ENCODE results near the gene NEDD4L. TPM values are rescaled to one million over a fixed set of nuclear protein-coding genes. Genes with fewer than 3 reads are reported as not detected.
"Not testable (repeated sequence)": the region's sequence is repeated elsewhere in the genome, so short reads cannot be mapped to it uniquely, and the experiment has no call there.

Gene NEDD4L
- total RNA-seq, 8 experiments from 2014 or later = 51.2 to 394 (median 65.0) TPM

DNA sequence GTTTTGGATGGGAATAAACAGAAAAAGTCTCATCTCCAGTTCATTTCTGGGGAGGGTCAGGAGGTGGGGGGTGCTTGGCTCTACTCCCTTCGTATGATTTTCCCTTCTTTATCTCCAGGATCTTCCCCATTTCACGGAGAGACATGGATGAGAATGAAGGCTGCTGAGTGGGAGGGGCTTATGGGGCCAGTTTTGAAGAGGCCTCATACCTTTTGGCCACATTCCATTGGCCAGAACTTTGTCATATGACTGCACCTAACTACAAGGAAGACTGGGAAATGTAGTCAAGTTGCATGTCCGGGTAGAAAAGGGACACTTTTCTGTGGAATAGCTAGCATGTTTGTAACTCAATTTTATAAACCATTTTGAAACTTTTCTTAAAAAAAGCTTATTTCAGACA is 117.6 kb downstream of the NEDD4L start:
- in situ Hi-C loops (cut with MboI; ENCODE audit: low pct_unique_long_range_greater_than_20kb in 2 of 9, low sequenced_read_pairs in 9 of 9, unreplicated experiment in 9 of 9) = no loop called here
- ATAC-seq (replicated peaks in 6 of 8) = peak in 1 of 8 experiments; percentile 56
- no peaks in the 10 kb centered on the region for H3K4me1 ChIP-seq (replicated peaks in 1 of 2)
- no peak overlapping the region for H3K4me3 ChIP-seq
- no peak overlapping the region for H3K27ac ChIP-seq
- WGBS, 10 experiments = 30 to 100% (median 57%) methylated on average over 1 to 3 of the region's 3 CpGs; no CpG with 5 or more reads in 3 of the 10 experiments

DNA sequence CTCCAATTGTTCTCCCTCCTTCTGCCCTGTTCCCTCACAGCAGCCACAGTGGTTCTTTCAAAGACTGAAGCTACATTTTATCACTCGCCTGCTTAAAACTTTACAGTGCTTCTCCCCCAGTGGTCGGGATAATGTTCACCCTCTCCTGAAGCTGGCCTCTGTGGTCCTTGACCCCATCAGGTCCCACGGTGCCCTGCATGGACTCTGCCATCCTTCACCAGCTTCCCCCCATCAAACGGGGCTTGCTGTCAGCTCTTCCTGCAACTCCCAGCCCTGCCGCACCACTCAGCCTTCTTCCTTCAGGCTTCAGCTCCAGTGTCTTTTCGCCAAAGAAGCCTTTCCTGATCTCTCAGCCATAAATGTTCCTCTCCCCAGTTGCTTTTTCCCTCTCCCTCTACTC is 118.1 kb downstream of the NEDD4L start:
- Histone ChIP-seq H3K4me3 (no peak overlapping the region), H3K4me1 (replicated peaks in 1 of 2) (no peaks in the 10 kb centered on the region), H3K27ac (no peak overlapping the region)
- 75 to 100% (median 95%) methylated on average over 1 to 6 of the region's 6 CpGs; no CpG with 5 or more reads in 1 of the 10 experiments for WGBS, 10 experiments
- in situ Hi-C loops (cut with MboI; ENCODE audit: low pct_unique_long_range_greater_than_20kb in 2 of 9, low sequenced_read_pairs in 9 of 9, unreplicated experiment in 9 of 9) = no loop called here
- no peak for ATAC-seq (replicated peaks in 6 of 8)

- 60 to 100% (median 91%) methylated on average over 1 to 5 of the region's 6 CpGs; no CpG with 5 or more reads in 2 of the 10 experiments for WGBS, 10 experiments
- ATAC-seq (replicated peaks in 6 of 8) = no peak
- H3K4me3 ChIP-seq = no peak overlapping the region
- H3K4me1 ChIP-seq (replicated peaks in 1 of 2) = no peaks in the 10 kb centered on the region
- in situ Hi-C loops (cut with MboI; ENCODE audit: low pct_unique_long_range_greater_than_20kb in 2 of 9, low sequenced_read_pairs in 9 of 9, unreplicated experiment in 9 of 9) = no loop called here
- no peak overlapping the region for H3K27ac ChIP-seq
These were observed 119.1 kb downstream of the NEDD4L start for GRCh38 chr18:58163004-58163590.

- H3K4me3 ChIP-seq = no peak overlapping the region
- no peak overlapping the region for H3K27ac ChIP-seq
- 30 to 100% (median 93%) methylated on average over 1 to 4 of the region's 4 CpGs; no CpG with 5 or more reads in 3 of the 10 experiments for WGBS, 10 experiments
- in situ Hi-C loops (cut with MboI; ENCODE audit: low pct_unique_long_range_greater_than_20kb in 2 of 9, low sequenced_read_pairs in 9 of 9, unreplicated experiment in 9 of 9) = no loop called here
- ATAC-seq (replicated peaks in 6 of 8) = no peak
- H3K4me1 ChIP-seq (replicated peaks in 1 of 2) = no peaks in the 10 kb centered on the region
These were observed 122.3 kb downstream of the NEDD4L start for GRCh38 chr18:58166278-58166844.

DNA sequence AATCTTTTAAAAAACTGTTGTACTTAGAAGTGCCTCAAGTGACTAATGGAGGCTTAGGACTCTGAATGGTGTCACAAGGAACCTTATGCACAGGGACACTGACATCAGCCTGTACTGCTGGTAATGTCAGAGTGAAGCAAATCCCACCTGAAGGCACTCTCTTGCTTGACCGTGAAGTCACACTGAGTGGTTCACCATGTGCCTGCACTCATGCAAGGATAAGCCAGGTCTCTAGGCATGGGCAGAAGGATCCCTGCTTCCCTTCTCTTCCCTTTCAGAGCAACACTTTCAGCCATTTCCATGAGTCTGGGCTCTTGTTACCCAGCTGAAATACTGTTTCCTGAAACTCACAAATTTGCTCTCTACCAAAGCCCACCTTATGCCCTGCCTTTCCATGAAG is 123.0 kb downstream of the NEDD4L start:
- no peak overlapping the region for H3K4me3 ChIP-seq
- in situ Hi-C loops (cut with MboI; ENCODE audit: low pct_unique_long_range_greater_than_20kb in 2 of 9, low sequenced_read_pairs in 9 of 9, unreplicated experiment in 9 of 9) = no loop called here
- H3K27ac ChIP-seq = no peak overlapping the region
- no peak for ATAC-seq (replicated peaks in 6 of 8)
- no peaks in the 10 kb centered on the region for H3K4me1 ChIP-seq (replicated peaks in 1 of 2)
- WGBS, 10 experiments = 67 to 100% (median 80%) methylated on average over 1 of the region's 1 CpG; no CpG with 5 or more reads in 6 of the 10 experiments

- ATAC-seq (replicated peaks in 6 of 8) = no peak
These were observed 124.2 kb downstream of the NEDD4L start for GRCh38 chr18:58168221-58168620.

GRCh38 chr18:58168993-58169392 is 125.0 kb downstream of the NEDD4L start:
- no peak for ATAC-seq (replicated peaks in 6 of 8)
- in situ Hi-C loops (cut with MboI; ENCODE audit: low pct_unique_long_range_greater_than_20kb in 2 of 9, low sequenced_read_pairs in 9 of 9, unreplicated experiment in 9 of 9) = no loop called here
- H3K4me1 ChIP-seq (replicated peaks in 1 of 2) = no peaks in the 10 kb centered on the region
- 36 to 97% (median 79%) methylated on average over 2 to 9 of the region's 10 CpGs; no CpG with 5 or more reads in 4 of the 10 experiments for WGBS, 10 experiments
- no peak overlapping the region for H3K27ac ChIP-seq
- H3K4me3 ChIP-seq = no peak overlapping the region

More at GRCh38 chr18:58168221-58168620, 124.2 kb downstream of the NEDD4L start:
- in situ Hi-C loops (cut with MboI; ENCODE audit: low pct_unique_long_range_greater_than_20kb in 2 of 9, low sequenced_read_pairs in 9 of 9, unreplicated experiment in 9 of 9) = no loop called here
- H3K4me3 ChIP-seq = no peak overlapping the region
- H3K4me1 ChIP-seq (replicated peaks in 1 of 2) = no peaks in the 10 kb centered on the region
- 80 to 100% (median 95%) methylated on average over 1 to 5 of the region's 5 CpGs; no CpG with 5 or more reads in 7 of the 10 experiments for WGBS, 10 experiments
- H3K27ac ChIP-seq = no peak overlapping the region

DNA sequence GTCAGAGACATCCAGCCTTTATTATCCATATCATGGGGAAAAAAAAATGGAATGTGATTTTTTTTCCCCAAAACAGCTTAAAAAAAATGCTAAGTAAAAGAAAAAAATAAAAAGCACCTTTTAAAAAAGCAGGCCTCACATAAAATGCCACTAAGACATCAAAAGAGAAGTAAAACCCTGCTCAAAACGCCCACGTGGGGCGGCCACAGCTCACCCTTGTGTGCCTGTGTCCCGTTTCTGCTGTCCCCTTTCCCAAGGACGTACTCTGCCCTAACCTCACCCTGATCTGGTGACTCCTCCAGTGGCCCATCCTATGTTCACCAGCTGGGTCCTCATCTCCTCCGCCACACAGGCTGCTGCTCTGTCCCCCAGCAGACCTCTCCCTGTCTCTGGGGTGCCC is 125.4 kb downstream of the NEDD4L start:
- Histone ChIP-seq H3K27ac (no peak overlapping the region), H3K4me1 (replicated peaks in 1 of 2) (no peaks in the 10 kb centered on the region), H3K4me3 (no peak overlapping the region)
- in situ Hi-C loops (cut with MboI; ENCODE audit: low pct_unique_long_range_greater_than_20kb in 2 of 9, low sequenced_read_pairs in 9 of 9, unreplicated experiment in 9 of 9) = no loop called here
- ATAC-seq (replicated peaks in 6 of 8) = no peak
- 40 to 100% (median 88%) methylated on average over 1 to 4 of the region's 6 CpGs; no CpG with 5 or more reads in 2 of the 10 experiments for WGBS, 10 experiments

DNA sequence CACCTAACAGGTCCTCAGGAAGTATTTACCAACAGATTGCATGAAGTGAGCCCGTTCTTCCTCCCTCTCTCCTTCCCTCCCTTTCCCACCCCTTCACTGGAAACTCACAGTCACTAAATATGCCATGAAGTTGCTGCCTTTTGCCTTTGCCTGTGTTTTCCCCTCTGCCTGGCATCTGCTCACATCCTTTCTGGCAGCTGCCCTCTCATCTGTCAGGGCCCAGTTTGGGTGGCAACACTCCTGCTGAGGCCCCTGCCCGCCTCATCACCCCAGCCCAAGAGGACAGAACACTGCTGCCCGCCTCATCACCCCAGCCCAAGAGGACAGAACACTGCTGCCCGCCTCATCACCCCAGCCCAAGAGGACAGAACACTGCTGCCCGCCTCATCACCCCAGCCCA is 126.0 kb downstream of the NEDD4L start:
- H3K27ac ChIP-seq; ATAC-seq (replicated peaks in 6 of 8); in situ Hi-C loops (cut with MboI; ENCODE audit: low pct_unique_long_range_greater_than_20kb in 2 of 9, low sequenced_read_pairs in 9 of 9, unreplicated experiment in 9 of 9); H3K4me3 ChIP-seq; H3K4me1 ChIP-seq (replicated peaks in 1 of 2): not testable (repeated sequence)
- WGBS, 10 experiments = 33 to 83% methylated on average over 1 of the region's 5 CpGs; no CpG with 5 or more reads in 8 of the 10 experiments

DNA sequence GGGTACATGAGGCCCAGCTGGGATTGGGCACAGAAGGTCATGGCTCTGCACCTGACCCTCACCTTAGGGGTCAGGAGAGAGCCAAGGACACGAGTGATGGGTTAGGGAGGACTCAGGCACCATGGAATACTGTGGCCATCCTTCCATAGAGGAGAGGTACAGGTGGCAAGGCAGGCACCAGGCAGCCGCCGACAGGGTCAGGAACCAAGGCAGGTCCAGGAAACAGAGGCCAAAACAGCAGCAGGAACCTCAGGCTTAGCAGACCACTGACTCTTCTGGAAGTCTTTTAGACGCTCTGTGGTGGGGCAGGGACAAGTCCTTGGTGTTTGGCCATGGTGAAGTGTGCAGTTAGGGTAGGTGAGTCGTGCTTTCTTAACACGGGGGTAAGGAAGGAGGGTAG is 128.0 kb downstream of the NEDD4L start:
- peaks cover 0 to 1% of the 10 kb centered on the region in 2 donors for H3K4me1 ChIP-seq (replicated peaks in 1 of 2)
- ATAC-seq (replicated peaks in 6 of 8) = no peak
- in situ Hi-C loops (cut with MboI; ENCODE audit: low pct_unique_long_range_greater_than_20kb in 2 of 9, low sequenced_read_pairs in 9 of 9, unreplicated experiment in 9 of 9) = no loop called here
- no peak overlapping the region for H3K27ac ChIP-seq
- WGBS, 10 experiments = 70 to 93% (median 87%) methylated on average over 1 to 6 of the region's 6 CpGs; no CpG with 5 or more reads in 4 of the 10 experiments
- H3K4me3 ChIP-seq = no peak overlapping the region

- in situ Hi-C loops (cut with MboI; ENCODE audit: low pct_unique_long_range_greater_than_20kb in 2 of 9, low sequenced_read_pairs in 9 of 9, unreplicated experiment in 9 of 9) = no loop called here
- 77 to 100% (median 92%) methylated on average over 2 to 8 of the region's 12 CpGs; no CpG with 5 or more reads in 1 of the 10 experiments for whole genome bisulfite sequencing, 10 experiments
- Histone ChIP-seq H3K4me1 (replicated peaks in 1 of 2) (peaks cover 4 to 11% of the 10 kb centered on the region in 2 donors), H3K4me3 (no peak overlapping the region), H3K27ac (no peak overlapping the region)
- ATAC-seq (replicated peaks in 6 of 8) = no peak
These were observed 130.3 kb downstream of the NEDD4L start for GRCh38 chr18:58174285-58174684.

DNA sequence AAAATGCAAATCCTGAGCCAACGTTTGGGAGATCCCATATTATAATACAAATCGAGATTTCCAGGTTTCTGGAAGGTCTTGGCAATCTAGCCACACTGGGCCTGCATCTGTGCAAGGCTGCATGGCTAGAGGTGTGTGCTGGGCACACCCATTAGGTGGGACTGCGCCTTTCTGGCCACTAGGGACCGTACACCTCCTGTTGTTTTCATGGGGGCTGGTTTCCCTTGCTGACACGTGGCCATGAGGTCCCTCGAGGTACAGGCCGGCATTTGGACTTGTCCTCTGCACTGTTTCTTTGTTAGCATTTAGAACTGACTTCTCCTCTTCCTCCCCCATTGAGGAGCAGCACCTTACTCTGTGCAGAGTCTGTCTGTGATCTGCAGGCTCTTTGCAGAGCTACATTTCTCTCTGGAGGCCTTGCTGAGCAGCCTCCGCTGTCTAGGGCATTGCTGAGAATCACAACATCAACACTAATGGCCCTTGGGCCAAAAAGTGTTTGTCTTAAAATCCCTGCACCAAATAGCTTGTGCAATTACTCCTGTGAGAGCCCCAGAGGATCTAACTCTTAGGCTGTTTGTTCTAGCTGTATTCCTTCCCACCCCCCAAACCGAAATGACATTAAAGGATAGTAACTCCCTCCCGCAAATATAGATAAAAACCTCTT is 131.2 kb downstream of the NEDD4L start:
- ATAC-seq (replicated peaks in 6 of 8) = peak in 1 of 8 experiments; percentile 16
- Histone ChIP-seq H3K27ac (no peak overlapping the region), H3K4me3 (no peak overlapping the region), H3K4me1 (replicated peaks in 1 of 2) (peaks cover 4 to 11% of the 10 kb centered on the region in 2 donors)
- in situ Hi-C loops (cut with MboI; ENCODE audit: low pct_unique_long_range_greater_than_20kb in 2 of 9, low sequenced_read_pairs in 9 of 9, unreplicated experiment in 9 of 9) = no loop called here
- 45 to 100% (median 76%) methylated on average over 2 to 10 of the region's 10 CpGs; no CpG with 5 or more reads in 1 of the 10 experiments for WGBS, 10 experiments

DNA sequence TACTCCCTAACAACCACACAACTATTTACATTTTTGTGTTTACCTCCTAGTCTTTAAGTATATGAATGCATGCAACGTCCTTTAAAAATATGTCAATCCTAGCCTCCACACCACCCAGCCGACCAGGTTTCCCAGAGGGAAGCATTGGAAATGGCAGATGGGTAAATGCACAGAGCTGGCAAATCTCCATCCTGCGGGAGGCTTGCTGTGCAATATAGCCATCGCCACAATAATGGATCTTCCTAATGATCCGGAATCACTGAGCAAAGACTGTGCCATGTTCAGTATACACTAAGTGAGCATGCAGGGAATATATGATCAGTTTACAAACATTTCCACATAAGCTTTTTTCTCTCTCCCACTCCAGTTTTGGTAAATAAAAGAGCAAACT is 131.8 kb downstream of the NEDD4L start:
- in situ Hi-C loops (cut with MboI; ENCODE audit: low pct_unique_long_range_greater_than_20kb in 2 of 9, low sequenced_read_pairs in 9 of 9, unreplicated experiment in 9 of 9) = no loop called here
- peaks cover 4 to 11% of the 10 kb centered on the region in 2 donors for H3K4me1 ChIP-seq (replicated peaks in 1 of 2)
- ATAC-seq (replicated peaks in 6 of 8) = peak in 1 of 8 experiments; percentile 22
- WGBS, 10 experiments = 47 to 100% (median 81%) methylated on average over 2 to 5 of the region's 5 CpGs; no CpG with 5 or more reads in 3 of the 10 experiments
- H3K4me3 ChIP-seq = no peak overlapping the region
- H3K27ac ChIP-seq = no peak overlapping the region
